ENCODE data around the gene CIITA. TPM values are rescaled to one million over a fixed set of nuclear protein-coding genes. Genes with fewer than 3 reads are reported as not detected.

CIITA gene
- total and polyA plus RNA-seq, 10 of the 15 experiments (the other 5 are each of a cell fraction or from before 2014, with no cell fraction given): 11.5 to 145 (median 49.7) TPM

DNA sequence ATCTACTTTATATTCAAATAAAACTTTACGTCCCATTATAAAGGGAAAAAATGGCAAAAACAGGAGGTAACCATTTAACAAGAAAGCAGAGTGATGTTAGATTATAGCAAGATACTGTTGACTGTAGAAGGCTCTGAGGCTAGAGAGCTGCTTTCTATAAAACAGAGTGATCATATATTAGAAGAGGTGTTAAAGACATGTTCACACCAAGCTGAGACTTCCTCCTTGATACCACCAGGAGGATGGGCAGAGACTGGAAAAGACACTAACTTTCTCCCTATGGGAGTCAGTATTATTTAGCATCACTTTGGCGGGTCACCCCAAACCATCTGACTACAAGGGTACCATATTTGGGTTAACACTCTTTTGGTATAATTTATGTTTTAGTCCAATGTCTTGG lies 687 bp upstream of the CIITA start:
- POLR2A ChIA-PET: interaction anchor here (0.6 to 6.1 kb wide), 16 partner anchors 9 to 139 kb away, joined by 3 to 133 read pairs (median 4); partner anchors contain the start of gene NUBP1
- RAD21 ChIA-PET (ENCODE audit: unreplicated experiment): interaction anchor here (1.0 to 6.3 kb wide), 25 partner anchors 7 to 137 kb away, joined by 3 to 142 read pairs (median 15); partner anchors contain the start of genes CLEC16A and NUBP1
- Histone ChIP-seq H3K4me1 (ENCODE audit: control insufficient read depth, insufficient read depth, low read length) (peaks cover 42% of the 10 kb centered on the region), H3K9ac (ENCODE audit: control insufficient read depth, insufficient read depth, low read length) (peak overlapping the region; percentile 18; the same call in 1 of the 2 replicates), H3K79me2 (ENCODE audit: control insufficient read depth, insufficient read depth, low read length) (peaks cover 43% of the 10 kb centered on the region), H4K20me1 (ENCODE audit: control insufficient read depth, insufficient read depth) (no peaks in the 10 kb centered on the region), H3K27ac (ENCODE audit: control insufficient read depth, insufficient read depth) (peak overlapping the region; percentile 94), H2AFZ (ENCODE audit: control insufficient read depth, low read depth, low read length) (no peak overlapping the region), H3K4me3 (peak overlapping the region; percentile 48), H3K27me3 (replicated peaks in 1 of 2; ENCODE audit: control insufficient read depth in 2 of 2, insufficient read depth in 2 of 2, low read length in 1 of 2) (no peaks in the 10 kb centered on the region), H3K36me3 (ENCODE audit: control insufficient read depth in 2 of 2, insufficient read depth in 2 of 2, low read length in 1 of 2) (no peaks in the 10 kb centered on the region), H3K9me3 (replicated peaks; ENCODE audit: control insufficient read depth, insufficient read depth, low read length) (no peaks in the 10 kb centered on the region), H3K4me2 (ENCODE audit: control insufficient read depth, insufficient read depth) (peak overlapping the region; percentile 70)
- SMC1A ChIA-PET (ENCODE audit: uncharacterized antibody, unreplicated experiment): interaction anchor here (0.6 to 5.9 kb wide), 31 partner anchors 8 to 138 kb away, joined by 3 to 133 read pairs (median 6); partner anchors contain the start of genes DEXI and NUBP1
- BruUV-seq (replicated peaks): TSS peak; percentile 92
- DNase-seq (ENCODE audit: low read depth, low spot score) (no peak), ATAC-seq (no peak), FAIRE-seq (no peak)
- TF ChIP-seq PRDM15 (CRISPR knock-in tag; IDR thresholded peaks at IDR 0.05): no peak
- TF ChIP-seq ZBTB40 (IDR thresholded peaks at IDR 0.05; ENCODE audit: borderline replicate concordance): 0 out of 2 replicates have a peak, but pooled peaks have one; percentile 12
- in situ Hi-C loops (cut with MboI) (loop anchor here (5.0 to 25.0 kb wide), 3 partner anchors 134 to 1739 kb away; partner anchors contain the start of gene NUBP1), intact Hi-C loops (cut with micrococcal nuclease; ENCODE audit: unreplicated experiment) (loop anchor here (2.0 kb wide), 3 partner anchors 14 to 138 kb away; no protein-coding TSS in a partner anchor)
- 0% methylated on average over 2 of the region's 2 CpGs for WGBS (ENCODE audit: insufficient coverage, insufficient replicate concordance, low lambda C conversion rate, missing lambda C conversion rate)
- CTCF ChIA-PET: interaction anchor here (0.9 to 6.3 kb wide), 19 partner anchors 7 to 362 kb away, joined by 3 to 91 read pairs (median 5); no protein-coding TSS in a partner anchor
